ENCODE data around the gene ZNF841.
"Not testable (repeated sequence)": the region's sequence is repeated elsewhere in the genome, so short reads cannot be mapped to it uniquely, and the experiment has no call there.

The ZNF841 gene

DNA sequence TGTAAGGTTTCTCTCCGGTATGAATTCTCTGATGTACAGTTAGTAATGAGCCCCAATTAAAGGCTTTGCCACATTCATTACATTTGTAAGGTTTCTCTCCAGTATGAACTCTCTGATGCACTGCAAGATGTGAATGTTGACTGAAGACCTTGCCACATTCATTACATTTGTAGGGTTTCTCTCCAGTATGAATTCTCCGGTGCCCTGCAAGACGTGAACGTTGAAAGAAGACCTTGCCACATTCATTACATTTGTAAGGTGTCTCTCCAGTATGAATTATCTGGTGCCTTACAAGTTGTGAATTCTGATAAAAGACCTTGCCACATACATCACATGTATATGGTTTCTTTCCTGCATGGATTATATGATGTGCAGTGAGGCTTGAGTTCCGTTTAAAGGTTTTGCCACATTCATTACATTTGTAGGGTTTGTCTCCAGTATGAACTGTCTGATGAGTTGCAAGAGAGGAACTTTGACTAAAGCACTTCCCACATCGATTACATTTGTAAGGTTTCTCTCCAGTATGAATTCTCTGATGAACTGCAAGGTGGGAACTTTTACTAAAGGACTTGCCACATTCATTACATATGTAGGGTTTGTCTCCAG, 29.2 kb downstream of the ZNF841 start:
- DNase-seq, result no peak

DNA sequence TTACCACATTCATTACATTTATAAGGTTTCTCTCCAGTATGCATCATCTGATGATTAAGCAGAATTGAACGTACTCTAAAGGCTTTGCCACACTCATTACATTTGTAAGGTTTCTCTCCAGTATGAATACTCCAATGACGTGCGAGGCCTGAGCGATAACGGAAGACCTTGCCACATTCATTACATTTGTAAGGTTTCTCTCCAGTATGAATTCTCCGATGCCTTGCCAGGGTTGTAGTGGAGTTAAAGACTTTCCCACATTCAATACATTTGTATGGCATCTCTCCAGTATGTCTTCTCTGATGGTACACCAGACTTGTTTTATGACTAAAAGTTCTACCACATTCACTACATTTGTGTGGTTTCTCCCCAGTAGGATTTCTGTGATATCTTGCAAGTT, 30.2 kb downstream of the ZNF841 start:
- DNase-seq, result no peak

DNA sequence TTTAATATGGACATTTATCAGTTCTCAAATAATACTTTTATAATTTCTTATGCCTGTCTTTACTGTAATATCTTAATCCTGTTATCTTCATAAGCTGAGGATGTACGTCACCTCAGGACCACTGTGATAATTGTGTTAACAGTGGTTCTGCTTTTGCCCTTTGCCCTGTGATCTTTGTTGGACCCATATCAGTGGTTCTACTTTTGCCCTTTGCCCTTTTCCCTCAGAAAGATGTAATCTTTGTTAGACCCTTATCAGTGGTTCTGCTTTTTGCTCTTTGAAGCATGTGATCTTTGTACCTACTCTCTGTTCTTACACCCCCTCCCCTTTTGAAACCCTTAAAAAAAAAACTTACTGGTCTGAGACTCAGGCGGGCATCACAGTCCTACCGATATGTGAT, 39.1 kb downstream of the ZNF841 start:
- DNase-seq, result not testable (repeated sequence)

DNA sequence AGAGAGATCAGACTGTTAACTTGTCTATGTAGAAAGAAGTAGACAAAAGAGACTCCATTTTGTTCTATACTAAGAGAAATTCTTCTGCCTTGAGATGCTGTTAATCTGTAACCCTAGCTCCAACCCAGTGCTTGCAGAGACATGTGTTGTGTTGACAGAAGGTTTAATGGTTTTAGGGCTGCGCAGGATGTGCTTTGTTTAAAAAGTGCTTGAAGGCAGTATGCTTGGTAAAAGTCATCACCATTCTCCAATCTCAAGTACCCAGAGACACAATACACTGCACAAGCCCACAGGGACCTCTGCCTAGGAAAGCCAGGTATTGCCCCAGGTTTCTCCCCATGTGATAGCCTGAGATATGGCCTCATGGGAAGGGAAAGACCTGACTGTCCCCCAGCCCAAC, 43.8 kb downstream of the ZNF841 start:
- not testable (repeated sequence) for DNase-seq

DNA sequence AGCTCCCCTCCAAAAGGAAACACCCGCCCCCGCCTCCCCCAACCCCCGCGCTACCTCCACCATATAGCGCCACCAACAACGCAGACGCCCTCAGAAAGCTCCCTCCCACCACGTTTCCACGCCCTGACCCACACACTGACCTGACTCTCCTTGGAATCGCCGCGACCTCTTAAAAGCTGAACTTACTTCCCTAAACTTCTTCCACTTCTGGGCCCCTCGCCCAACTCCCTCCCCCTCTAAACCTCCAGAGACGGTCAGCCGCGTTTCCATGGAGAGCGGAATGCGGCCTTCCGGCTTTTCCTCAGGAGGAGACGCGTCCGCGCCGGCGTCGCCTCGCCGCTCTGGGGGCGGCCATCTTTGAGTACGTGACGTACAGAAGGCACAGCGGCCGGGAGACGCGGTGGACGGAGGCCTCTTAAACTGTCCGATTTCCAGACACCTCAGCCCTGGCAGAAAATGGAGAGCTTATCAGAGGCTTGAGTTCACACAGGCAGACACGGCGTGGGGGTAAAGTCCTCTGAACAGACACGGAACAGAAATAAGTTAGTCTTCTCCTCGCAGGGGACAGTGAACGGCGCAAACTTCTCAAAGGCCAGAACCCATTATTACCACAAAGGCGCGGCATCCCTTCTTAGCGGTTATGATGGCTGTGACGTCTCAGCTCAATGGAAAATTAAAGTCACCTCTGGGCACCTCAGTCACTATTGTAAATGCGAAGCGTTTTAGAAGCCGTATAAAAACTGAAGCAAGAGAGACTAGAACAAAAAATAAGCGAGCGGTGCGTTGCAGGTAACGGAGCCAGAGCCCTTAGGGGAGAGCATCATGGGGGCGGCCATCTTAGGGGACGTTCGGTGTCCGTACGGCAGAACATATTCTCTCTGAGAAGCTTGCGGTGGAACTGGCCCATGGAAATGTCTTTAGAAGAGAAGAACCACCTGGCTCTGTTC, 46.7 kb downstream of the ZNF841 start, which contains the start of gene ZNF432:
Gene ZNF432 (minus strand): TSS at position 284 of the 947 bp plus-strand sequence. CDS start 1,970 bp downstream, outside the sequence.
- peak; percentile 88 for DNase-seq

DNA sequence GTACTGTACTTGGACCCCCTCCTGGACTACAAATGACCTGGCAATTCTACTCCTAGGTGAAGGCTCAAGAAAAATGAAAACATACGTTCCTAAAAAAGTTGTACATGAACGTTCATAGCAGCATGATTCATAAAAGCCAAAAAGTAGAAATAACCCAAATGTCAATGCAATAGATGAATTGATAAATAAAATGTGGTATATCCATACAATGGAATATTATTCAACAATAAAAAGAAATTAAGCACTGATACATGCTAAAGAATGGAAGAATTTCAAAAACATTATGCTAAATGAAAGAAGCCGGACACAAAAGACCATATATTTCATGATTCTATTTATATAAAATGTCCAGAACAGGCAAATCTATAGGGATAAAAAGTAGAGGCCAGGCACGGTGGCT, 56.4 kb downstream of the ZNF841 start:
- DNase-seq, result no peak

DNA sequence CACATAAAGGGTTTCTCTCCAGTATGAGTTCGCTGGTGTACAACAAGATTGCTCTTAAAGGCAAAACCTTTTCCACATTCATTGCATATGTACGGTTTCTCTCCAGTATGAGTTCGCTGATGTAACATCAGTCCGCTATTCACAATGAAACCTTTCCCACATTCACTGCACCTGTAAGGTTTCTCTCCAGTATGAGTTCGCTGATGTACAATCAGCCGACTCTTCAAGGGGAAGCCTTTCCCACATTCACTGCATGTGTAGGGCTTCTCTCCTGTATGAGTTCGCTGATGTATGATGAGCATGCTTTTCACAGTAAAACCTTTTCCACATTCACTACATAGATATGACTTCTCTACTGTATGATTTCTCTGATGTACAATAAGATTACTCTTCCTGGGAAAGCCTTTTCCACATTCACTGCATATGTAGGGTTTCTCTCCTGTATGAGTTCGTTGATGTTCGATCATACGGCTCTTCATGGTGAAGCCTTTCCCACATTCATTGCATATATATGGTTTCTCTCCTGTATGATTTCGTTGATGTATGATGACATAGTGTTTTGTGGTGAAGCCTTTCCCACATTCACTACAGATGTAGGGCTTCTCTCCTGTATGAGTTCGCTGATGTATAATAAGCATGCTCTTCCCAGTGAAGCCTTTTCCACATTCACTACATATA, 61.4 kb downstream of the ZNF841 start:
- DNase-seq, result no peak

DNA sequence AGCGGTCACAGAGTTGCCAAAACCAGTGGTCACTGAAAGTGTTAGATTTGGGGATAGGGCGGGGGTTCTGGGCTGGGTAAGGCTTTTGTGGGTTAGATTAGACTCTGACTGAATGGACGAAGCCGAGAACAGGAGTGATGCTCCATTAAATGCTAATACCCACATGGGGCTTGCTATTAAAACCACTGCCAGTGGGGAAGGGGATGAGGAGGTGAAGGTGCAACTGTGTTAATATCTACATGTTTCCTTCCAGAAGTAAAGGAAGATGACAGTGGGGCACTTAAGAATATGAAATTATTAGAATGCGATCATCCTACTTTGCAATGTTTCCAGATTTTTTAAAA, 66.8 kb downstream of the ZNF841 start:
- no peak for DNase-seq

DNA sequence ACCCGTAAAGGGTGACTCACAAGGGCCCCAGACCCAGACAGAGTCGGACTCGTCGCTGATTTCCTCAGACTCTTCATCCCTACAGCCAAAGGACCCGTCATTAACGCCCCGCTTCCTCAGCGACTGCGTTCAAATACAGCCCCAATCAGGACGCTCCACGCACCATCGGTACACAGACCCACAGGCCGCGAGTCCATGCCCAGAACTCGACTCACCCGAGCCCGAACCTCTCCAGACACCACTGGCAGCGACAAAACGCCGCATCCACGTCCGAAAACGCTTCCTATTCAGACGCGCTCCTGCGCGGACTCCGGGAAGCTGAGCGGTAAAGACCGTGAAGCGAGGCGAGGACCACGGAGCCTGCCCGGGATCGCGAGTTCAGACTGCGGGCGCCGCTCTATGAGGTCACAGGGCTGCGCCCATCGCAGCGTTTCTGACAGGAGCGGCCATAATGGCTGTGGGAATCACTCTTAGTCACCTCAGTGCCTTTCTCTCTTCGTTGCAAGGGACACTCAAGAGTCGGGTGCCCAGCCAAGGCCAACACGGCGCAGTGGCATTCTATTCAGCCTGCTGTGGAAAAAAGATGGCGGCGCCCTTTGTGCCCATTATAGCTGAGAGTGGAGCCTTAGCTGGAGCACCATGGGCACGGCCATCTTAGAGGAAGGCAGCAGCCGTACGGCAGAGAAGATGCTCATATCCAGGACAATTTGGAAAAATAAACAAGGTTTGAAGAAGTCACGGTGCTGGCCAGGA, 67.4 kb downstream of the ZNF841 start, which contains the start of gene ZNF614:
Gene ZNF614 (minus strand): TSS at position 353 of the 753 bp plus-strand sequence. CDS start 2,634 bp downstream, outside the sequence.
- DNase-seq, result peak; percentile 87

DNA sequence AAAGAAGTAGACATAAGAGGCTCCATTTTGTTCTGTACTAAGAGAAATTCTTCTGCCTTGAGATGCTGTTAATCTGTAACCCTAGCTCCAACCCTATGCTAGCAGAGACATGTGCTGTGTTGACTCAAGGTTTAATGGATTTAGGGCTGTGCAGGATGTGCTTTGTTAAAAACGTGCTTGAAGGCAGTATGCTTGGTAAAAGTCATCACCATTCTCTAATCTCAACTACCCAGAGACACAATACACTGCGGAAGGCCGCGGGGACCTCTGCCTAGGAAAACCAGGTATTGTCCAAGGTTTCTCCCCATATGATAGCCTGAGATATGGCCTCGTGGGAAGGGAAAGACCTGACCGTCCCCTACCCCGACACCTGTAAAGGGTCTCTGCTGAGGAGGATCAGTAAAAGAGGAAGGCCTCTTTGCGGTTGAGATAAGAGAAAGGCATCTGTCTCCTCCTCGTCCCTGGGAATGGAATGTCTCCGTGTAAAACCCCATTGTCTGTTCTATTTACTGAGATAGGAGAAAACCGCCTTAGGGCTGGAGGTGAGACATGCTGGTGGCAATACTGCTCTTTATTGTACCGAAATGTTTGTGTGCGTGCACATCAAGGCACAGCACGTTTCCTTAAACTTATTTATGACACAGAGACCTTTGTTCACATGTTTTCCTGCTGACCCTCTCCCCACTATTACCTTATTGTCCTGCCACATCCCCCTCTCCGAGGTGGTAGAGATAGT, 69.1 kb downstream of the ZNF841 start:
- not testable (repeated sequence) for DNase-seq

DNA sequence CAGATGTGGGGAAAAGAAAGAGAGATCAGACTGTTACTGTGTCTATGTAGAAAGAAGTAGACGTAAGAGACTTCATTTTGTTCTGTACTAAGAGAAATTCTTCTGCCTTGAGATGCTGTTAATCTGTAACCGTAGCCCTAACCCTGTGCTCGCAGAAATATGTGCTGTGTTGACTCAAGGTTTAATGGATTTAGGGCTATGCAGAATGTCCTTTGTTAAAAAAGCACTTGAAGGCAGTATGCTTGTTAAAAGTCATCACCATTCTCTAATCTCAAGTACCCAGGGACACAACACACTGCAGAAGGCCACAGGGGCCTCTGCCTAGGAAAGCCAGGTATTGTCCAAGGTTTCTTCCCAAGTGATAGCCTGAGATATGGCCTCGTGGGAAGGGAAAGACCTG, 71.1 kb downstream of the ZNF841 start:
- DNase-seq, result not testable (repeated sequence)

DNA sequence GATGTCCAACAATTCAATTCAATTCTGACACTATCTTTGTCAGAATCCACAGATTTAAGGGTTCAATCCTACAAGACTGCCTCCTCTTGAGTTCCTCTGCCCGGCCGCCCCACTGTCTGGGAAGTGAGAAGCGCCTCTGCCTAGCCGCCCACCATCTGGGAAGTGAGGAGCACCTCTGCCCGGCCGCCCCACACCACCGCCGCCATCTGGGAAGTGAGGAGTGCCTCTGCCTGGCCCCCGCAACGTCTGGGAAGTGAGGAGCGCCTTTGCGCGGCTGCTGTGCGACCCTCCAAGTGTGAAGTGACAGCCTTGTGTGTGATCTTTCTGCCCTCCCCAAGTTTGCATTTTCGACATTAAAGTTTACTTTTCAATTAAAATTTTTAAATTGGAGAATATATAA, 73.4 kb downstream of the ZNF841 start:
- no peak for DNase-seq

DNA sequence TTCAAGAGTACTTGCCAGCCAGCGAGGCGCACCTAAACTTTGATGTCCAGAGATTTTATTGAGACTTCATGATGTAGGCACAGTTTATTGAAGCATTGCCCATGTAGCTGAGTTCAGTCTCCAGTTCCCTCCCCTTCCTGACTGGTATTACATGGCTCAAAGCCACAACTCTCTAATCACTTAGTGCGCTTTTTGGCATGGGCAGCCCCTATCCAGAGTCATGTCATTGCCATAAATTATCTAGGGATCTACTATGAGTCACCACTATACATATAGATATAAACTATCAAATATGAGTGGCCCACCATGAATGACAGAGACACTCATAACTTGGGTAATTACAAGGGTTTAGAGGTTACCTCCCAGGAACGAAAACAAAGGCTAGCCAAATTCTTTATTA, 75.1 kb downstream of the ZNF841 start:
- no peak for DNase-seq

Measured in activated CD4-positive, alpha-beta T cell treated with anti-CD3 and anti-CD28 coated beads, Interleukin-10, Interleukin-2, amounts not matched to agents 100 ng/mL and 50 ng/mL, durations not matched to agents 16 hours and 8 hours (primary cell).